HepG2 (cell line): ENCODE measurements around the gene RABL2A. TPM values are rescaled to one million over a fixed set of nuclear protein-coding genes. Genes with fewer than 3 reads are reported as not detected.

Source experiments
- DMAP1 ChIP-seq: IDR thresholded peaks from 2 replicates; pipeline ENCODE4 v1.6.1; 2016
- ELF3 ChIP-seq: IDR thresholded peaks from 2 replicates; pipeline ENCODE4 v1.6.1; 2016; ENCODE audit warnings: missing genetic modification reagents, missing compliant biosample characterization
- ETV5 ChIP-seq: IDR thresholded peaks from 2 replicates; pipeline ENCODE4 v1.6.1; 2018; ENCODE audit warnings: missing biosample characterization, missing genetic modification reagents, inconsistent platforms, borderline replicate concordance
- HDAC1 ChIP-seq: sonication (generic); formaldehyde crosslinking; IDR thresholded peaks from 2 replicates; pipeline ENCODE4 v1.5.1; 2020; ENCODE audit warnings: mild to moderate bottlenecking, missing genetic modification reagents
- HOXA3 ChIP-seq: sonication (generic); formaldehyde crosslinking; IDR thresholded peaks from 2 replicates; pipeline ENCODE4 v1.5.0; 2020; ENCODE audit warnings: missing genetic modification reagents
- KAT8 ChIP-seq: IDR thresholded peaks from 2 replicates; pipeline ENCODE4 v1.6.1; 2016; ENCODE audit warnings: missing genetic modification reagents, missing compliant biosample characterization
- KDM2A ChIP-seq: sonication (generic); formaldehyde crosslinking; IDR thresholded peaks from 2 replicates; pipeline ENCODE4 v1.4.0; 2020; ENCODE audit warnings: low read depth, missing genetic modification reagents, borderline replicate concordance
- KDM5A ChIP-seq: fragments of 200-600 bp; sonication (generic); IDR thresholded peaks from 2 replicates; pipeline ENCODE4 v1.7.0; 2018; ENCODE audit warnings: antibody characterized with exemption, mild to moderate bottlenecking, low read length, borderline replicate concordance
- KMT2A ChIP-seq: sonication (generic); formaldehyde crosslinking; IDR thresholded peaks from 2 replicates; pipeline ENCODE4 v1.4.0; 2020; ENCODE audit warnings: missing genetic modification reagents
- MAX ChIP-seq: IDR thresholded peaks from 2 replicates; pipeline ENCODE4 v1.6.1; 2012; ENCODE audit warnings: inconsistent platforms
- MYPOP ChIP-seq: sonication (generic); formaldehyde crosslinking; IDR thresholded peaks from 2 replicates; pipeline ENCODE4 v1.8.1; 2023; ENCODE audit warnings: mild to moderate bottlenecking, moderate library complexity, missing genetic modification reagents
- NAIF1 ChIP-seq: sonication (generic); formaldehyde crosslinking; IDR thresholded peaks from 2 replicates; pipeline ENCODE4 v1.5.0; 2020; ENCODE audit warnings: mild to moderate bottlenecking, missing genetic modification reagents, borderline replicate concordance
- NR2C2 ChIP-seq: sonication (generic); formaldehyde crosslinking; IDR thresholded peaks from 2 replicates; pipeline ENCODE4 v1.4.0; 2020; ENCODE audit warnings: missing genetic modification reagents, mild to moderate bottlenecking, moderate library complexity, borderline replicate concordance
- PHF8 ChIP-seq: sonication (generic); formaldehyde crosslinking; IDR thresholded peaks from 2 replicates; pipeline ENCODE4 v1.5.0; 2020; ENCODE audit warnings: missing genetic modification reagents
- RFX1 ChIP-seq: fragments of 450-650 bp; IDR thresholded peaks from 2 replicates; pipeline ENCODE4 v1.6.1; 2017
- RFX3 ChIP-seq: IDR thresholded peaks from 2 replicates; pipeline ENCODE4 v1.6.1; 2016; ENCODE audit warnings: missing biosample characterization, missing genetic modification reagents
- SALL2 ChIP-seq: sonication (generic); formaldehyde crosslinking; IDR thresholded peaks from 2 replicates; pipeline ENCODE4 v1.8.1; 2023; ENCODE audit warnings: mild to moderate bottlenecking, missing genetic modification reagents, inconsistent platforms
- SIN3A ChIP-seq: IDR thresholded peaks from 2 replicates; pipeline ENCODE4 v1.6.1; 2011; ENCODE audit warnings: low read depth, mild to moderate bottlenecking, control low read depth, low read length, borderline replicate concordance
- TARDBP ChIP-seq: sonication (generic); formaldehyde crosslinking; IDR thresholded peaks from 2 replicates; pipeline ENCODE4 v1.8.0; 2022; ENCODE audit warnings: mild to moderate bottlenecking, missing genetic modification reagents
- TGIF2 ChIP-seq: IDR thresholded peaks from 2 replicates; pipeline ENCODE4 v1.6.1; 2016; ENCODE audit warnings: control low read depth, missing compliant biosample characterization
- ZBED4 ChIP-seq: sonication (generic); formaldehyde crosslinking; IDR thresholded peaks from 2 replicates; pipeline ENCODE4 v1.4.0; 2020; ENCODE audit warnings: missing genetic modification reagents, borderline replicate concordance
- ZBTB25 ChIP-seq: IDR thresholded peaks from 2 replicates; pipeline ENCODE4 v1.6.1; 2018; ENCODE audit warnings: missing genetic modification reagents
- ZGPAT ChIP-seq: IDR thresholded peaks from 2 replicates; pipeline ENCODE4 v1.6.1; 2016; ENCODE audit warnings: mild to moderate bottlenecking
- polyA plus RNA-seq, 8 experiments: library from polyadenylated mRNA; depleted of rRNA in 3 of 8; stranded (reverse) in 7 of 8; unstranded in 1 of 8; fragments of >200 nt; fragmentation: Illumina TruSeq in 4 of 8; extraction: Trizol in 4 of 8; gene quantifications; 2 replicates each; pipeline versions ENCODE4 v1.2.1 to v1.2.3, GENCODE V29; 2011 to 2016; ENCODE audit warnings: low read depth in 4 of 8, missing spikeins in 1 of 8, mixed read lengths in 1 of 8; ENCODE audit not compliant: insufficient read depth in 1 of 8
- total RNA-seq, 5 experiments: library from RNA; depleted of rRNA; stranded (reverse); fragments of >200 nt; fragmentation: Illumina TruSeq; extraction: Trizol; gene quantifications; 2 replicates each; pipeline ENCODE4 v1.2.3, GENCODE V29; 2016; ENCODE audit warnings: low read depth in 1 of 5

Gene RABL2A
- total and polyA plus RNA-seq, 2 of the 13 experiments (the other 11 are each of a cell fraction or from before 2014, with no cell fraction given), result 9.6 to 13.4 TPM

GRCh38 chr2:113626616-113627330 is at the start of gene RABL2A (continued):
- TF ChIP-seq ZGPAT (peak; percentile 46; the same call in 1 of the 2 replicates), ZBED4 (CRISPR knock-in tag) (peak; percentile 66; the same call in 1 of the 2 replicates), DMAP1 (peak; percentile 35; the same call in 1 of the 2 replicates), ZBTB25 (peak; percentile 25; the same call in 1 of the 2 replicates), KAT8 (CRISPR knock-in tag) (peak; percentile 85), HDAC1 (CRISPR knock-in tag) (peak; percentile 82), KMT2A (CRISPR knock-in tag) (peak; percentile 41; the same call in 1 of the 2 replicates), MAX (peak; percentile 46; the same call in 1 of the 2 replicates), NAIF1 (CRISPR knock-in tag) (peak; percentile 62; the same call in 1 of the 2 replicates), MYPOP (peak; percentile 45; the same call in 1 of the 2 replicates), TGIF2 (CRISPR knock-in tag) (0 out of 2 replicates have a peak, but pooled peaks have one; percentile 26), KDM2A (CRISPR knock-in tag) (peak; percentile 55; the same call in 1 of the 2 replicates), SALL2 (CRISPR knock-in tag) (0 out of 2 replicates have a peak, but pooled peaks have one; percentile 31), TARDBP (CRISPR knock-in tag) (peak; percentile 28; the same call in 1 of the 2 replicates), ELF3 (CRISPR knock-in tag) (peak; percentile 62), ETV5 (peak; percentile 77), HOXA3 (CRISPR knock-in tag) (0 out of 2 replicates have a peak, but pooled peaks have one; percentile 38), KDM5A (peak; percentile 55; the same call in 1 of the 2 replicates), RFX3 (CRISPR knock-in tag) (peak; percentile 74), NR2C2 (CRISPR knock-in tag) (0 out of 2 replicates have a peak, but pooled peaks have one; percentile 29), SIN3A (peak; percentile 92), PHF8 (peak; percentile 62), RFX1 (peak; percentile 23; the same call in 1 of the 2 replicates)
